HPDE6-E6E7 (cell line): ENCODE results near the gene ZSCAN32.

ENCODE experiments used
- DNase-seq: peaks from one replicate; pipeline ENCODE4 v3.0.0; 2011; ENCODE audit warnings: missing footprints; ENCODE audit errors: extremely low spot score

Gene ZSCAN32

GRCh38 chr16:3356118-3356517 is 44.7 kb downstream of the ZSCAN32 start:
- DNase-seq = no peak

DNA sequence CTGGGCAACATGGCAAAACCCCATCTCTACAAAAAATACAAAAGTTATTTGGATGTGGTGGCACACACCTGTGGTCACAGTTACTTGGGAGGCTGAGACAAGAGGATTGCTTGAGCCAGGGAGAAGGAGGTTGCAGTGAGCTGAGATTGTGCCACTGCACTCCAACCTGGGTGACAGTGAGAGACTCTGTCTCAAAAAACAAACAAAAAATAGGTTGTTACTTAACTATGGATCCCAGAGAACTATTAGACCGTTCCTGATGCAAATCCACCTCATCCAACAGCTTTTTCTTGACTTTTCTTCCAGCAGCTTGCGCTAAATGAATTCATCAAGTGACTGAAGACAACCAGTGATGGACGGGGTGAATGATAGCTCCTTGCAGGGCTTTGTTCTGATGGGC is 45.2 kb downstream of the ZSCAN32 start, which contains the start of gene OR2C1:
TSS of gene OR2C1 (plus strand) at position 301 of the 400 bp plus-strand sequence. CDS start at position 353, 52 bp downstream.
- no peak for DNase-seq

DNA sequence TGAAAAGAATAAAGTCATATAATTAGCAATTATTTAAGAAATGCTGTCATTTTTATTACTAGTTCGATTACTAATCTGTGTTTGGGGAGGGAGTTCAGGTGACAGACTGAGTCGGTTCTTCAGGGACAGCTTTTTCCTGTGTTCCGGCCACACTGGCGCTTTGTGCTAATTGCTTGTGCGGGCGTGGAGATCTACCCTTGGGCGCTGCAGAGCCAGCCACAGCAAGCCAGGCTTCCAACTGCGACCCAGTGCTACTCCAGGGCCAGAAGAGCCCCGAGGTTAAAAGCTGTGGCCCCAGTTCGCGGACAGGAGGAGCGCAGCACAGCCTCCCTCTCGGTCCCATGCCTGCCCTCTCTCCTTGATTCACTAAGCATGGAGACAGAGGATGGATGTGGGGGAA is 51.6 kb downstream of the ZSCAN32 start:
- DNase-seq = no peak

DNA sequence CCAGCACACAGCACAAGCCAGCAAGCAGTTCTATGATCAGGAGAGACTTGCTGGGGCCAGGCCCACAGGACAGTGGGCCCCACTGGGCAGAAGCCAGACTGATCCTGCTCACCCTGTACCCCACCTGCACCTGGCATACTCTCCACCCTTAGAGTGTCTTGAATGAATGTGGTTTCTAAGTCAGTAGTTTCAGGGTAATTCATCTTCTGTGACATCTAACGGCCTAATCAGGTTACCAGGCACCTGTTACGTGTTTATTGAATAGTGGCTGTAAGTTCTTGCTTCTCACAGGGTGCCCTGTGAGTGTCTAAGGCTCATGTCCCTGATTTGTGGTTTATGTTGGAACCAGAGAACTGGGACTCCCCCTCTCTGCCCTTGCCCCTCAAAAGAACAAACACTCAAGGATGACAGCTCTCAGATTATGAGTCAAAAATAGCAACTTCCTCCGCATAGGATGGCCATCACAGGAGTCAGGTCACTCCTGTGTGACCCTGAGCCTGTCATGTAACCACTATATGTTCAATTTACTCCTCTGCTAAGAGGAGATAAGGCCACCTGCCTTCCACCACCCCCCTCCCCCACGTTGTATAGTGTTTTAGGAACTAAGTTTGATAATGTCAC is 52.1 kb downstream of the ZSCAN32 start:
- no peak for DNase-seq

- no peak for DNase-seq
Measured at GRCh38 chr16:3347586-3347985, 53.2 kb downstream of the ZSCAN32 start.

DNA sequence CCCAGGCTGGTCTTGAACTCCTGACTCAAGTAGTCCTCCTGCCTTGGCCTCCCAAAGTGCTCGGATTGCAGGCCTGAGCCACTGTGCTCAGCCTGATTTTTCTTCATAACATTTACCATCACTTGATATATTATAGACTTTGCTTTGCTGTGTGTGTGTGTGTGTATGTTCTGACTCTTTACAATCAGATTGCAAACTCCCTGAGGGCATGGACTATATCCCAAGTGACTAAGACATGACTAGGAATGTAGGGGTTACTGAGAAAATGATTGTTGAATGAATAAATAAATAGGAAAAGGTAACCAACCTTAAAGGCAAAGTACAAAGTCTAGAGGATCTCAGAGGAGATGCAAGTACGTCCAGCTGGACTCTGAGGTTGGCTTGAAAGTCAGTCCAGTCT is 54.8 kb downstream of the ZSCAN32 start:
- no peak for DNase-seq
